Breast epithelium (tissue), 4 donors: ENCODE results near the gene RFX3. TPM values are rescaled to one million over a fixed set of nuclear protein-coding genes. Genes with fewer than 3 reads are reported as not detected.

Experiments used
- DNase-seq, 2 donors: peaks; one replicate each; pipeline ENCODE4 v3.0.0-alpha.2; 2019; ENCODE audit warnings: low spot score in 2 of 2
- H3K27ac ChIP-seq, 2 donors: fragments of 200-600 bp; sonication (generic) in 1 of 2; one replicate each; pipeline ENCODE4 v1.5.1; 2016 to 2019; ENCODE audit warnings: mild to moderate bottlenecking in 1 of 2
- H3K27me3 ChIP-seq, 2 donors: fragments of 200-600 bp; sonication (generic) in 1 of 2; one replicate each; pipeline versions ENCODE4 v1.5.1 to v1.6.0; 2017 to 2019; ENCODE audit warnings: control low read depth in 1 of 2, mild to moderate bottlenecking in 1 of 2
- H3K36me3 ChIP-seq: fragments of 200-600 bp; one replicate; pipeline ENCODE4 v1.5.1; 2019
- H3K4me1 ChIP-seq, 2 donors: fragments of 200-600 bp; sonication (generic); one replicate each; pipeline ENCODE4 v1.5.1; 2016 to 2019; ENCODE audit warnings: control low read depth in 1 of 2
- H3K4me3 ChIP-seq, 3 donors: fragments of 200-600 bp; sonication (generic); 1 replicate in 2 of 3; 2 replicates in 1 of 3; pipeline ENCODE4 v1.5.1; 2016 to 2019; ENCODE audit warnings: mild to moderate bottlenecking in 3 of 3, moderate library complexity in 2 of 3
- H3K9me3 ChIP-seq, 2 donors: fragments of 200-600 bp; sonication (generic) in 1 of 2; one replicate each; pipeline ENCODE4 v1.5.1; 2016 to 2019; ENCODE audit warnings: control low read depth in 1 of 2
- CTCF ChIP-seq, 3 donors: fragments of 450-650 bp; IDR thresholded peaks; one replicate each; pipeline ENCODE4 v1.5.1; 2016 to 2017; ENCODE audit warnings: antibody characterized with exemption in 3 of 3, mild to moderate bottlenecking in 3 of 3, moderate library complexity in 3 of 3
- POLR2A ChIP-seq: fragments of 450-650 bp; IDR thresholded peaks from one replicate; pipeline ENCODE4 v1.6.1; 2016; ENCODE audit warnings: antibody characterized with exemption, mild to moderate bottlenecking, moderate library complexity
- POLR2AphosphoS5 ChIP-seq, 3 donors: sonication (generic); formaldehyde crosslinking; IDR thresholded peaks; one replicate each; pipeline ENCODE4 v1.6.1; 2017; ENCODE audit warnings: antibody characterized with exemption in 3 of 3
- intact Hi-C: fragments of 100-400 bp; cut with DNase I; formaldehyde crosslinking; loops from one replicate; pipeline ENCODE4 v1.15.1; 2023; ENCODE audit warnings: low total_unique reads
- total RNA-seq, 3 donors: library from RNA; depleted of rRNA; stranded (reverse); fragments of >200 nt; gene quantifications; one replicate each; pipeline ENCODE4 v1.1.0, GENCODE V29; 2016

RFX3 gene
- total RNA-seq, 3 donors from 2014 or later, result 9.3 to 18.0 (median 13.8) TPM

- TF ChIP-seq CTCF (IDR thresholded peaks at IDR 0.05) (no peak), POLR2AphosphoS5 (IDR thresholded peaks at IDR 0.05) (no peak), POLR2A (no peak)
- intact Hi-C loops, result no loop called here
- Histone ChIP-seq H3K27ac (no peak overlapping the region), H3K27me3 (no peaks in the 10 kb centered on the region), H3K4me3 (no peak overlapping the region), H3K4me1 (no peaks in the 10 kb centered on the region), H3K36me3 (no peaks in the 10 kb centered on the region), H3K9me3 (no peaks in the 10 kb centered on the region)
- no peak for DNase-seq
These were observed 92.0 kb downstream of the RFX3 start for GRCh38 chr9:3433754-3434153.

- no peaks in the 10 kb centered on the region for H3K36me3 ChIP-seq
- H3K9me3 ChIP-seq, result no peaks in the 10 kb centered on the region
- no peaks in the 10 kb centered on the region for H3K27me3 ChIP-seq
- TF ChIP-seq CTCF (IDR thresholded peaks at IDR 0.05), result no peak
- TF ChIP-seq POLR2AphosphoS5 (IDR thresholded peaks at IDR 0.05), result no peak
- no peak for TF ChIP-seq POLR2A
- no peak overlapping the region for H3K4me3 ChIP-seq
- no peaks in the 10 kb centered on the region for H3K4me1 ChIP-seq
- intact Hi-C loops, result no loop called here
- DNase-seq, result no peak
- no peak overlapping the region for H3K27ac ChIP-seq
These were observed 92.7 kb downstream of the RFX3 start for GRCh38 chr9:3433066-3433465.

- TF ChIP-seq CTCF (IDR thresholded peaks at IDR 0.05) (no peak), POLR2A (no peak), POLR2AphosphoS5 (IDR thresholded peaks at IDR 0.05) (no peak)
These were observed 93.9 kb downstream of the RFX3 start for GRCh38 chr9:3431890-3432289.

GRCh38 chr9:3419893-3420292 lies 105.9 kb downstream of the RFX3 start:
- Histone ChIP-seq H3K36me3 (no peaks in the 10 kb centered on the region), H3K4me1 (no peaks in the 10 kb centered on the region), H3K27me3 (no peaks in the 10 kb centered on the region), H3K27ac (no peak overlapping the region), H3K9me3 (peaks cover 0 to 5% of the 10 kb centered on the region in 2 donors), H3K4me3 (no peak overlapping the region)
- no peak for TF ChIP-seq POLR2AphosphoS5 (IDR thresholded peaks at IDR 0.05)
- intact Hi-C loops, result no loop called here
- DNase-seq, result no peak

More at GRCh38 chr9:3431890-3432289, 93.9 kb downstream of the RFX3 start:
- DNase-seq, result no peak
- Histone ChIP-seq H3K27me3 (no peaks in the 10 kb centered on the region), H3K27ac (no peak overlapping the region), H3K9me3 (no peaks in the 10 kb centered on the region), H3K36me3 (no peaks in the 10 kb centered on the region), H3K4me3 (no peak overlapping the region), H3K4me1 (no peaks in the 10 kb centered on the region)
- intact Hi-C loops, result no loop called here

- Histone ChIP-seq H3K4me1 (no peaks in the 10 kb centered on the region), H3K27ac (no peak overlapping the region), H3K4me3 (no peak overlapping the region), H3K9me3 (no peaks in the 10 kb centered on the region), H3K36me3 (no peaks in the 10 kb centered on the region), H3K27me3 (no peaks in the 10 kb centered on the region)
- no peak for TF ChIP-seq CTCF (IDR thresholded peaks at IDR 0.05)
- no peak for TF ChIP-seq POLR2A
- TF ChIP-seq POLR2AphosphoS5 (IDR thresholded peaks at IDR 0.05), result no peak
- DNase-seq, result no peak
- intact Hi-C loops, result no loop called here
These were observed 109.9 kb downstream of the RFX3 start for GRCh38 chr9:3415906-3416305.

- Histone ChIP-seq H3K9me3 (no peaks in the 10 kb centered on the region), H3K27me3 (no peaks in the 10 kb centered on the region), H3K36me3 (no peaks in the 10 kb centered on the region), H3K4me1 (no peaks in the 10 kb centered on the region), H3K27ac (no peak overlapping the region), H3K4me3 (no peak overlapping the region)
- no peak for DNase-seq
- intact Hi-C loops, result no loop called here
- no peak for TF ChIP-seq POLR2AphosphoS5 (IDR thresholded peaks at IDR 0.05)
- no peak for TF ChIP-seq CTCF (IDR thresholded peaks at IDR 0.05)
- no peak for TF ChIP-seq POLR2A
These were observed 111.8 kb downstream of the RFX3 start for GRCh38 chr9:3413984-3414383.
